Stimulated activated CD8-positive, alpha-beta memory T cell treated with anti-CD3 and anti-CD28 coated beads, Interleukin-2, amount 100 ng/mL, for 48 hours (primary cell): Measurements from ENCODE around the gene CELA2B.
A peak's percentile ranks its signal among the peaks of the same experiment; 100 is the strongest.
"Not testable (repeated sequence)": the region's sequence is repeated elsewhere in the genome, so short reads cannot be mapped to it uniquely, and the experiment has no call there.

ENCODE experiments used
- DNase-seq, 2 donors: peaks; one replicate each; pipeline ENCODE4 v3.0.0-alpha.2; 2020; ENCODE audit warnings: low read depth in 2 of 2

The CELA2B gene

DNA sequence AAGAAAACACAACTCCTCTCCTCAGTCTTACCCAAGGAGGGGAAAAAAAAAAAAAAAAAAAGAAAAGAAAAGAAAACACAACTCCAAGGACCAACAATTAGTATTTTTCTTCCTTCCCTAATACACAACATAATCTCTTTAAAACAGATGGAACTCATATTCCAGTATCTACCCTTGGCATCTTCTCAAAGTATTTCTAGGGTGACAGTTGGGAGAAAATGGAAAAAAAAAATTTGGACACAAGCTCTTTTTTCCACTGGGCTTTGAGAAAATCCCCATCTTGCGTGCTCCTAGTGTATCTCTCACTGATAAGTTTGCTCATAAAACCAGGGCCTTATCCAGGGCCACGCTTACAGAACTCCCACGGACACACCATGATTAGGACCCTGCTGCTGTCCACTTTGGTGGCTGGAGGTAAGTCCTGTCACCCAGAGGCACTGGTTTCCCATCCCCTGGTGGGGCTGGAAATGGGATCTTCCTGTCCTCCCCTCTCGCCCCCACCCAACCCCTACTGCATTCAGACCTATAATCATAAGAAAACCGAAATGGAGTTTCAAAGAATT lies at the start of gene CELA2B:
Gene CELA2B, plus strand, starts transcription at position 353 of the 563 bp plus-strand sequence. Its CDS starts 22 bp downstream, at position 375.
- no peak for DNase-seq

DNA sequence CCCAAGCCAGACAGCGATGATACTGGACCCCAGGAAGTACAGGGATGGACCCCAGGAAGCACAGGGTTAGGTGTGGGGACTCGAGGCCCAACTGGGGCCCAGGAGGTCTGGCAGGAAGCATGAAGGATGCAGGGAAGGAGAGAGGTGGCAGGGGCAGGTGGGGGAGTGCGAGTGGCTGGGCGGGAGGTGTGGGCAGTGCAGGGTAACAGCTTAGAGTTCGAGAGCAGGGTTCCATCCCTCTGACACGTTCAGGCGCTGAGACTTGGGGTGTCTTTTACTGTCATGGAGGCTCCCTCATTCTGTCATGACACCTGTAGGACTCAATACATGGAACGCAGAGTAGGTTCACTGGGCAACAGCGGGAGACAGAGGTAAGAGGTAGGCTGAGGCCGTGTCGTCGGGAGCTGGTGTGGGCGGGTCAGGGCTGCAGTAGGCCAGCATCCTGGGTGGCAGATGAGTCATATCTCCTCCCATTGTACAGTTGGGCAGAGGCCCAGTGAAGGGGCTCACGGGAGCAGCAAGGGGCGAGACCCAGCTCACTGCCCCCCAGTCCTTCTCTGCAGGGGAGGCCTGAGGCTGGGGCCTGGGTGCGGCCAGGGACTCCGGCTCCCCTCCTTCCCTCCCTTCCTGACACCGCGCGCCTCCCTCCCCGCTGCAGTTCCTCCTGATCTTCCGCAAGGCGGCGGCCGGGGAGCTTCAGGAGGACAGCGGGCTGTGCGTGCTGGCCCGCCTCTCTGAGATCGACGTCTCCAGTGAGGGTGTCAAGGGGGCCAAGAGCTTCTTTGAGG lies 49.2 kb upstream of the CELA2B start:
- no peak for DNase-seq

DNA sequence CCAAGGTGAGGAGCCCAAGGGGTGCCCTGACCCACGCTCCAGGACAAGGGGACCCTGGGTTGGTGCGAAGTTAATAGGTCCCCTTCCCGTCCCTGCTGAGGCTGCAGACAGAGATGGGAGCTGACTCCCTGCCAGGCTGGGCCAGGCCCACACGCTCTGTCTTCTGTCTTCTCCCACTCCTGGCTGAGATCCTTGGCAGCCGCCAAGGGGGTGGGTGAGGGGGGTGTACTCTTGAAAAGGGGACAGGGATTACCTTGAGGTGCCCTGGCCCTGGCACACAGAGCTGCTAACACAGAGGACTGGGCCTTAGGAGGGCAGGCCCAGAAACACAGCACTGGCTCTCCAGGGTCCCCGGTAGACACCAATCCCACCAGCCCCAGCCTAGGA lies 48.6 kb upstream of the CELA2B start:
- no peak for DNase-seq

DNA sequence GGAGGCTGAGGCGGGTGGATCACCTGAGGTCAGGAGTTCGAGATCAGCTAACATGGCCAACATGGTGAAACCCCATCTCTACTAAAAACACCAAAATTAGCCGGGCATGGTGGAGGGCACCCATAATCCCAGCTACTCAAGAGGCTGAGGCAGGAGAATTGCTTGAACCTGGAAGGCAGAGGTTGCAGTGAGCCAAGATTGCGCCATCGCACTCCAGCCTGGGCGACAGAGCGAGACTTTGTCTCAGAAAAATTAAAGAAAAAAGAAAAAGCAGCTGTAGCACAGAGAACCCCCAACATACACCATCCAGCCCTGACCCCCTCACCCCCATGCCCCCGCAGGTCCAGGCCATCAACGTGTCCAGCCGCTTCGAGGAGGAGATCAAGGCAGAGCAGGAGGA lies 47.7 kb upstream of the CELA2B start:
- DNase-seq = not testable (repeated sequence)

DNA sequence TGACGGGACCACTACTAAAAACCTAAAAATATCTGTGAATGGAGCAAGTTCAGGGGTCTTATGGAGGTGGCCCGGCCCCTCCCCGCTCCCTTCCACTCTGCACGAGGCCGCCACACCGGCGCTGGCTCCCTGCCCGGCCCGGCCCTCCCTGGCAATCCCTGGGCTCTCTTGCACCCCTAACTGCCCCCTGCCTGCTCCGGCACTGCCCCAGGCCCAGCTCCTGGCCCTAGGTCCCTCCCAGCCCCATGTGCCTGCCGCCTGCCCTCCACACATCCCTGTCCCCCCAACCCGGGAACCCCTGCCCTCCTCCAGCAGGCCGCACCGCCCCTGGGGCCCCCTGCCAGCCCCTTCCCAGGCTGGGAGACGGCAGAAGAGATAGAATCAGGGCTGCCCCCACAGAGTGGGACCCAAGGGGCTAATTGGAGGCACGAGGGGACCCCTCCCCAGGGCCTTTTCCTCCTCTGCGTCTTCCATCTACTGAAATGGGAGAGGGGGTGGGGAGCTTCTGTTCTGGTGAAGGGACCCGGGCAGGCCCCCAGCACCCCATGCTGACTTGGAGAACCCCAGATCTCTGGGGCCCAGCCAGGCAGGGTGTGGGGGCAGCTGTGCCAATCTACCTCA lies 47.0 kb upstream of the CELA2B start:
- DNase-seq = no peak

DNA sequence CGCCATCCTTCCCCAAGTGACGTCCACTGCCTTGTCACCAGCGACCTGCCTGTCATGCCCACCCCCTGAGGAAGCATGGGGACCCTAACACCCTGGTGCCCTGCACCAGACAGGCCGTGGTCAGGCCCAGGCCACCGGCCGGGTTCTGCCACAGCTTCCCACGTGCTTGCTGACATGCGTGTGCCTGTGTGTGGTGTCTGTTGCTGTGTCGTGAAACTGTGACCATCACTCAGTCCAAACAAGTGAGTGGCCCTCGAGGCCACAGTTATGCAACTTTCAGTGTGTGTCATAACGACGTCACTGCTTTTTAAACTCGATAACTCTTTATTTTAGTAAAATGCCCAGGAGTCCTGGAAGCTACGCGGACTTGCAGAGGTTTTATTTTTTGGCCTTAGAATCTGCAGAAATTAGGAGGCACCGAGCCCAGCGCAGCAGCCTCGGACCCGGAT lies 46.2 kb upstream of the CELA2B start:
- no peak for DNase-seq

DNA sequence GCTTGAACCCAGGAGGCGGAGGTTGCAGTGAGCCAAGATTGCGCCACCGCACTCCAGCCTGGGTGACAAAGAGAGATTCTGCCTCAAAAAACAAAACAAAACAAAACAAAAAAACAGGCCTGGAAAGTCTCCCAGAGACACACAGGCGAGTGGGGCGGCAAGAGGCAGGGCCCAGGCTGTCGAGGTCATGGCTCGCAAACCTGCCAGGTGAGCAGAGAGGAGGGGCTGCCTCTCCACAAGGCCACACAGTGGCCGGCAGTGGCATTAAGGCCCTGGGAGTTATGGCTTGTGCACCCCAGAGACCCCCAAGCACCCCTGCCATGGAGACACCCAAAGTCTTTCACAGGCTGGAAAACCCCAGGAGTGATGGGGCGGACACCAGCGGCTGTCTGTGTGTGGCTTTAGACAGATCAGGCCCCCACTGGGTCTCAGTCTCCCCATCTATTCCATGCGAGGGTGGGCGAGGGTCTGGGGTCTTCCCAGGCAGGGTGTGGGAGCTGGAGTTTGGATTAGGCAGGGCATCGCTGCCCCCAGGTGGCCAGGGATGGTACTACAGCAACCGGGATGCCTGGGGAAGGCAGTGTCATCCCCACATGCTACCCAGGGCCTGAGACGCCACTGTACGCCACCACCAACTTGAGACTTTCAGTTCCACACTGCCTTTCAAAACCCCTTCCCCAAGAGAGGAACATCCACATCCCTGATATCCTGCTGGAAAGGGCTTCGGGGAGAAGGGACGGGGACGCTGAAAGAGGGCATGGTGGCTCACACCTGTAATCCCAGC lies 44.9 kb upstream of the CELA2B start:
- peak; percentile 59 to 69 for DNase-seq

DNA sequence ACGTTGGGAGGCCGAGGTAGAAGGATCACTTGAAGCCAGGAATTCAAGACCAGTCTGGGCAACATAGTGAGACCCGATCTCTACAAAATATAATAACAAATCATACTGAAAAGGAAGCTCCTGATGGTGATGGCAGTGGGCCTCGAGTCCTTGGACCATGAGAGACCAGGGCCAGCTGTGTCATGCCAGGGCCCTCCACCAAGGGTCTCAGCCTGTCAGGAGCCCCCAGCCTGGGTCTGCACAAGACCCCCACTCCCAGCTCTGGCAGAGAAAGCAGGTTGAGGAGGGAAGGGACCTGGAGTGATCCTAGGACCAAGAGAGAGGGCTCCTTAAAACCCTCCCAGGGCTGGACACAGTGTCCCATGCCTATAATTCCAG lies 44.3 kb upstream of the CELA2B start:
- DNase-seq = no peak

DNA sequence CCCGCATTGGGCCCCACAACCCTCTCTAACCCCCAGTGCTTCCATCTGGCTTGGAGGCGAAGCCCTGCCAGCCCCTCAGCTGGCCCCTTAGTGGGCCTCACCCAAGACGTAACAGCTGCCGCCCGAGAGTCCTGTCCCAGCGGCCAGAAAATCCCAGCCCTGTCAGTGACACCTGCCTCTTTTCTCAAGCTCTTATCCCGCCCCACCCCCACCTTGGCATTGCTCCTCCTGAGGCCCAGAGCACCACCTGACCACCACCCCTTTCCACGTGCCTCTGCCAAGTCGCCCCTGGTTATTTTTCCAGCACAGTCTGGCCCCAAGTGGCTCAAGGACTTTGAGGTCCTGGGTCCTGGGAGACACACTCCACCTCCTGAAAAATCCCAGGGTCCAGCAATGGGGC lies 43.6 kb upstream of the CELA2B start:
- no peak for DNase-seq

DNA sequence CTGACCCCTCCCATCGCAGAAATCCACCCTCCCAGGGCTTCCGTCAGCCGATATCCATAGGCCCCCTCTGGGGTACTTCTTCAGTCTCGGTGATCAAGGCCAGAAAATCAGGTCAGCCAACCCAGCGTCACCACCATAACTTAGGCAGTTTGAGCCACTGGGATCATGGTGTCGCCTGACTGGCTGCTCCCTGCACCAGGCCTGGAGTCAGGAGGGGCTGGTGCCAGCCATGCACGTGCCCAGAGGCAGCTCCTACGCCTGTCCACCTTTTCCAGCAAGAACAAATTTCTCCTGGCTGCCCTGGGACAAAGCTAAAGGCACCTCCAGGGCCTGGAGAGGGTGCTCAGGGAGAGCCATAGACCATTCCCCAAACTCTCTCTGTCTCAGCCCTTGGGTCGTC lies 42.4 kb upstream of the CELA2B start:
- DNase-seq = no peak

DNA sequence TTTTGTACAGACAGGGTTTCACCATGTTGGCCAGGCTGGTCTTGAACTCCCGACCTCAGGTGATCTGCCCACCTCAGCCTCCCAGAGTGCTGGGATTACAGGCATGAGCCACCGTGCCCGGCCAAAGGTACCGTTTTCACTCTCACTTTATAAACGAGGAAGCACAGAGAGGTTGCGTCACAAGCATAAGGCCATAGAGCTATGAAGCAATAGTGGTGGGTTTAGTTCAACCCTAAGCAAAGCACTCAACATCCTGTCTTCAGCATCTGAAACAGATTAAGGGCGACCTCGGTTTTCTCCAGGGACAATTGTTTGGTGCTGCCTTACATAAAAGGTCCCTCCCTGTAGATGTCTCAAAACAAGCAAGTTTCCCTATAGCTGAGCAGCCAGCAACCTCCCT lies 41.2 kb upstream of the CELA2B start:
- DNase-seq = not testable (repeated sequence)

DNA sequence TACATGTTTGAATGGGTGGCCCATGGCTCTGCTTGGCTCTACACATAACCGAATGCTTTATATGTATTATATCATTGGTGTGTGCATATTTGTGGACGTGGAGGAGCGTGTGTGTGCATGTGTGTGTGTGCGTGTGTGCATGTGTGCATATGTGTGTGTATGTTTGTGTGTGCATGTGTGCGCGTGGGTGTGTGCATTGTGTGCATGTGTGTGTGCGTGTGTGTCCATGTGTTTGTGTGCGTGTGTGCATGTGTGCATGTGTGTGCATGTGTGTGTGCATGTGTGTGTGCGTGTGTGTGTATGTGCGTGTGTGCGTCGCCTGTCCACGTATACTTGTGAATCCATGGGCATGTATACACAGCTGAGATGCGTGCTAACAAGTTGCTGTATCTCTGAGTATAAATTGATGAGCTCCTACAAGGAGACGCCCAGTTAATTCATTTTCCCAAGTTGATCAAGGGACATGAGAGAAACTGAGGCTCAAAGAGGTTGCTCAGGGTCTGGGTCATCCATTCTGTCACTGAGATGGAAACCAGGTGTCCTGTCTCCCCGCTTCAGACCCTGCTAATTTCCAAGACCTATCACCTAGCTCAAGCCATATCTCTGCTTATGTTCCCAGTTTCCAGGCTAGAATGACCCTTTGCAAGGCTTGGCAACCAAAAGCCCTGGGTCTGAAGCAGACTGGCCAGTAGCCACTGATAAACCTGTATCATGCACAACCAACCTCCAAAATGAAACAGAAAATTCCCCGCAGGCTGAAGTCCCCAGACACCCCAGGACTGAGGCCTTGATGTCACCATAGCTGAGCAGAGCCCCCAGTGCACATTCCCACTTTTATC lies 40.4 kb upstream of the CELA2B start:
- DNase-seq = no peak

DNA sequence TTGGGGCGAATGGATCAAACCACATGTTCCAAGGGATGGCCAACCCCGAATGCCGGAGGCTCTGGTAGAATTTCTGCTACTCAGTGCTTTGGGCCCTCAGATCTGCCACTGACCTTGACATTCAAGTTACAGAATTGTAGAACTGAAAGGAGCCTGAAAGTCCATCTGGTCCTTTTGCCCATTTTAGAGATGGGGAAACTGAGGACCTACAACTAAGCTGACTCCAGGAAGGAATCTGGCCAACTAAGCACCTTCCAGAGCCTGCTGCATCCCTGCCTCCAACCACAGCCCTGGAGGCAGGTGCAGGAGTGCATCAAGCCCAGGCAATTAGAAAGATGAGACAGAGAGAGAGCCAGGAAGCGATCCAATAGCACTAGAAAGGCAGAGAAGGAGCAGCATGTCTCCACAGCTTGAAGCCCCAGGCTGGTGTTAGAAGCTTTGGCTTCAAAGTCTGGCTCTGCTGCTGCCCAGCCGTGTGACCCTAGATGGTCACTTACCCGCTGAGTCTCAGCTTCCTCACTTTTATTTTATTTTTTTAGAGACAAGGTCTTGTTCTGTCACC lies 38.9 kb upstream of the CELA2B start:
- no peak for DNase-seq

DNA sequence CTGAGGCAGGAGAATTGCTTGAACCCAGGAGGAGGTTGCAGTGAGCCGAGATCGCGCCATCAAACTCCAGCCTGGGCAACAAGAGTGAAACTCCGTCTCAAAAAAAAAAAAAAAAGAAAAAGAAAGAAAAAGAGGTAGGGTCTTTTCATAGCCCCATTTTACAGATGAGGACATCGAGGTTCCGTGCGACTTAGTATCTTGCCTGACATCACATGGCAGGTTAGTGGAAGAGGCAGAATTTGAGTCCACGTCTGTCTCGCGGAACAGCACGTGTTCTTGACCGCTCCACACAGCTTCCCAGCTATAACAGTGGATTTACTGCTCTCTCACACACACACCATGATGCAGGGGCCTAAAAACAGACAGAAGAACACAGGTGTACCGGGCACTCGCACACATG lies 36.6 kb upstream of the CELA2B start:
- no peak for DNase-seq

DNA sequence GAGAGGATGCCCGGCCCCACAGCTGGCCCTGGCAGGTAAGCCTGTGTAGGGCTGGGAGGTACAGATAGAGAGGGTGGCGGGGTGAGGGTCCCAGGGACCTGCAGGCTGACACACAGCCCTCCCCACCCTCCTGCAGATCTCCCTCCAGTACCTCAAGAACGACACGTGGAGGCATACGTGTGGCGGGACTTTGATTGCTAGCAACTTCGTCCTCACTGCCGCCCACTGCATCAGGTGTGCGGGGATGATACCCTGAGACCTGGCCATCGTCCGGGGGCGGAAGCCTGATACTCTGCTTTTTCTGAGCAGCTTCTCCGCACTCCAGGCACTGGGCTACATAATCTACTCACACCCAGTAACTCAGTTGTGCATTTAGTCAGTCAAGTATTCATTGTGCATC lies 35.5 kb upstream of the CELA2B start:
- DNase-seq = no peak

DNA sequence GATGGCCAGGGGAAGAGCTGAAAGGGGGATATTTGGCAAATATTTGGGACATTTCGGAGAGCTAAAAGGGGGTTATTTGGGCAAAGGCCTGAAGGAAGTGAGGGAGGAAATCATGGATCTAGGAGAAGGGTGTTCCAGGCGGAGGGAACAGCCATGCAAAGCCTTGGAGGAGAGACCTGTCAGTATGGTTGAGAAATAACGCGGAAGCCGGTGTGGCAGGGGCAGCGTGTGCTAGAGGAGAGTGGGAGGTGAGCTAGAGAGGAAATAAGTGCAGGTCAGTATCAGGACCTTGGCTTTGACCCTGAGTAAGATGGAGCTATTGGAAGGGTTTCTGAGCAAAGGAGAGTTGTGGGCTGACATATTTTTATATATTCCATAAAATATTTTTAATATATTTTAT lies 34.7 kb upstream of the CELA2B start:
- DNase-seq = no peak

DNA sequence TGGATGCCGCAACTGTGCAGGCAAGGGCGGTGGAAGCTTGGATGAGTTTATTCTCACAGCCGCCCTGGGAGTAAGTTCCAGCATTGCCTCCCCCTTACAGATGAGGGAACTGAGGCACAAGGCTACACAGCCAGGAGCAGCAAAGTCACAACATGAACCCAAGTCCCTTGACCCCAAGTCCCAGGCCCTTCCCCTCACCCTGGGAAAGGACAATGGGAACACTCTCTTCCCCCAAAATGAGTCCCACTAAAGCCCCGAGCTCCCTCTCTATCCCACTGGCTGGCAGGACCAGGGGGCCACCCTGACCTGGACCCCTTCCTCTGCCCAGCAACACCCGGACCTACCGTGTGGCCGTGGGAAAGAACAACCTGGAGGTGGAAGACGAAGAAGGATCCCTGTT lies 33.8 kb upstream of the CELA2B start:
- no peak for DNase-seq

DNA sequence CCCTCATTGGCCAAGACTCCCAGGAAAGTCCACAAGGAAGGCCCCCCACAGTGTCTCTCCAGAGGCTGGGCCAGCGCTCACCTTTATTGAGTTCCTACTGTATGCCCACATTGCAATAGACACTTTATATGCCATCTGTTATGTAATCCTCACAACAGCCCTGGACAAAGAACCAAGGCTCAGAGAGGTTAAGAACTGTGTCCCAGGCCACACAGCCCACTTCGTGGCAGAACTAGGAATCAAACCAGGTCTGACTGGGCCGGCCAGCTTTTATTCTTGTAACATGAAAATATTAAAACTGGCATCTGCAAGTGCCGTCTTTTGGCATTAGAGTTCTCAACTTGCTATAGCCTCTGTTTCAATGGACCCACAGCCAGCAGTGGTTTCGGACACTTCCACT lies 33.1 kb upstream of the CELA2B start:
- DNase-seq = no peak

DNA sequence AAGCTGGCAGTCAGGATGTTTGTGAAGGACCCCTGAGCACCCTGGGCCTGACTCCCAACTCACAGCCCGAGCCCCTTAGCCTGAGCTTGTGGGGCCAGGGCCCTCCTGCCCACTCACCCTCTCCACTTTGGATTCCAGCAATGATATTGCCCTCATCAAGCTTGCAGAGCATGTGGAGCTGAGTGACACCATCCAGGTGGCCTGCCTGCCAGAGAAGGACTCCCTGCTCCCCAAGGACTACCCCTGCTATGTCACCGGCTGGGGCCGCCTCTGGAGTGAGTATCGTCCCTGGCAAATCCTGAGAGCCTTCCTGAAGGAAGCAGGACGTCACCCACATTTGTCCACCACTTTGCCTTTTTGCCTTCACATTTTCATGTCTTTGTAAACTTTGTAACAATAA lies 32.6 kb upstream of the CELA2B start:
- no peak for DNase-seq

DNA sequence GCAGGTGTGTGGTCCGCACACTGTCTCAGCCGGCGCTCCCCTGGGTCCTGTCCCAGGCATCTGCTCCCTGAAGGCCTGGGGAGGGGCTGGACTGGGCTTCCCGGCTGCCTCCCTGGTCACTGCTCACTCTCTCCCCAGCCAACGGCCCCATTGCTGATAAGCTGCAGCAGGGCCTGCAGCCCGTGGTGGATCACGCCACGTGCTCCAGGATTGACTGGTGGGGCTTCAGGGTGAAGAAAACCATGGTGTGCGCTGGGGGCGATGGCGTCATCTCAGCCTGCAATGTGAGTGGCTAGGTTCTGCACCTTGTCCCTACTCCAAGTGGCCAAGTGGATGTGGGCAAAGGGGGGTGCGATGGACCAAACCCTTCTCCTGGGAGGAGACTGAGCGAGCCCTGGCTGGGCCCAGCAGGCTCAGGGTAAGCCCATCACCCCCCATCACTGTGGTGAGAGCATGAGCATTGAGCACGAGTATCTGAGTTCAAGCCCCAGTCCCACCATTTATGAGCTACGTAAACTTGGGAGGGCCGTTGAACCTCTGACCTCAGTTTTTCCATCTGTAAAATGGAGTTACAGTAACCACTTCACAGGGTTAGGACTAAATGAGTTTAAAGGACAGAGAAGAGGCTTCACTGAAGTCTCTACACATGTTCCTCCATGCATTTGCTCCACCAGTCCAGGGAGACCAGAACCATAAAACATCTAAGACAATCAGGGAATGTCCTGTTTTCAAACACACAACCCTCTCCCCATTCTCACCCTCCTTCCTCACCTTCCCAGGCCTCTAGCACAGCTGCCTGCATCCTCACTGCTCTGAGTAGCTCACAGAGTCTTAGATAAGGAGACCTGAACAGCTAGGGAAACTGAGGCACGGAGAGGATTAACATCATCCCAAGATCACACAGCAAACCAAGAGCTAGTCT lies 31.2 kb upstream of the CELA2B start:
- DNase-seq = no peak
